ENCODE data around the gene CNTN5. TPM values are rescaled to one million over a fixed set of nuclear protein-coding genes. Genes with fewer than 3 reads are reported as not detected.

Gene CNTN5
- total and polyA plus RNA-seq, 2 donors (not counting 1 experiment from before 2014, with no cell fraction given), result not detected

- Histone ChIP-seq H3K9me3 (ENCODE audit: control extremely low read depth in 1 of 3, control insufficient read depth in 2 of 3, insufficient read depth in 1 of 3, low read length in 2 of 3) (no peaks in the 10 kb centered on the region), H2AFZ (ENCODE audit: insufficient read depth, low read depth, low read length, poor library complexity, severe bottlenecking) (no peak overlapping the region), H3K4me2 (replicated peaks; ENCODE audit: low read depth, low read length, poor library complexity, severe bottlenecking) (no peak overlapping the region), H3K79me2 (ENCODE audit: control insufficient read depth, insufficient read depth, low read length) (no peaks in the 10 kb centered on the region), H3K4me1 (ENCODE audit: control insufficient read depth in 2 of 2, insufficient read depth in 2 of 2, low read length in 2 of 2) (no peaks in the 10 kb centered on the region), H3K36me3 (replicated peaks in 1 of 2; ENCODE audit: control extremely low read depth in 1 of 2, control insufficient read depth in 1 of 2, extremely low read depth in 1 of 2, insufficient read depth in 2 of 2, low read length in 1 of 2) (no peaks in the 10 kb centered on the region), H4K20me1 (ENCODE audit: control insufficient read depth, insufficient read depth, low read length, poor library complexity, severe bottlenecking) (no peaks in the 10 kb centered on the region), H3K27ac (ENCODE audit: low read length in 2 of 2) (no peak overlapping the region), H3K9ac (ENCODE audit: low read length) (no peak overlapping the region), H3K4me3 (ENCODE audit: control extremely low read depth in 1 of 5, extremely low read depth in 1 of 5, insufficient read depth in 1 of 5, low read depth in 2 of 5, low read length in 4 of 5) (no peak overlapping the region), H3K27me3 (replicated peaks in 1 of 4; ENCODE audit: control extremely low read depth in 1 of 4, control insufficient read depth in 3 of 4, insufficient read depth in 4 of 4, low read length in 3 of 4) (no peaks in the 10 kb centered on the region)
- ChIA-PET POLR2A (no interaction called here), CTCF (no interaction called here)
- intact Hi-C loops (cut with micrococcal nuclease), result no loop called here
- TF ChIP-seq CTCF (IDR thresholded peaks at IDR 0.05) (no peak), EZH2 (IDR thresholded peaks at IDR 0.05; ENCODE audit: borderline replicate concordance, insufficient read depth, low read depth, low read length, poor library complexity, severe bottlenecking) (no peak)
- no peaks in the 10 kb centered on the region for H3K27me3 Mint-ChIP-seq
- no peaks in the 10 kb centered on the region for H3K4me1 Mint-ChIP-seq
- peaks cover 8% of the 10 kb centered on the region for H3K9me3 Mint-ChIP-seq (ENCODE audit: insufficient read depth)
- DNase-seq (no peak), ATAC-seq (ENCODE audit: low read depth) (no peak)
- H3K4me3 Mint-ChIP-seq, result no peak overlapping the region
- no peak overlapping the region for H3K27ac Mint-ChIP-seq
Observed at GRCh38 chr11:100329352-100329751, 1308.6 kb downstream of the CNTN5 start.

GRCh38 chr11:100336873-100337272 is 1316.1 kb downstream of the CNTN5 start:
- peaks cover 8% of the 10 kb centered on the region for H3K9me3 Mint-ChIP-seq (ENCODE audit: insufficient read depth)
- intact Hi-C loops (cut with micrococcal nuclease), result no loop called here
- H2AFZ ChIP-seq (ENCODE audit: insufficient read depth, low read depth, low read length, poor library complexity, severe bottlenecking), result no peak overlapping the region
- H3K4me1 ChIP-seq (ENCODE audit: control insufficient read depth in 2 of 2, insufficient read depth in 2 of 2, low read length in 2 of 2), result no peaks in the 10 kb centered on the region
- H4K20me1 ChIP-seq (ENCODE audit: control insufficient read depth, insufficient read depth, low read length, poor library complexity, severe bottlenecking), result no peaks in the 10 kb centered on the region
- no peaks in the 10 kb centered on the region for H3K4me1 Mint-ChIP-seq
- no peak for DNase-seq
- H3K9ac ChIP-seq (ENCODE audit: low read length), result no peak overlapping the region
- no peak for ATAC-seq (ENCODE audit: low read depth)
- WGBS (ENCODE audit: insufficient coverage), result 100% methylated on average over 4 of the region's 4 CpGs
- H3K27ac Mint-ChIP-seq, result no peak overlapping the region
- no peaks in the 10 kb centered on the region for H3K36me3 ChIP-seq (replicated peaks in 1 of 2; ENCODE audit: control extremely low read depth in 1 of 2, control insufficient read depth in 1 of 2, extremely low read depth in 1 of 2, insufficient read depth in 2 of 2, low read length in 1 of 2)
- CTCF ChIA-PET, result no interaction called here
- no peak overlapping the region for H3K4me3 ChIP-seq (ENCODE audit: control extremely low read depth in 1 of 5, extremely low read depth in 1 of 5, insufficient read depth in 1 of 5, low read depth in 2 of 5, low read length in 4 of 5)
- no peaks in the 10 kb centered on the region for H3K27me3 ChIP-seq (replicated peaks in 1 of 4; ENCODE audit: control extremely low read depth in 1 of 4, control insufficient read depth in 3 of 4, insufficient read depth in 4 of 4, low read length in 3 of 4)
- H3K4me2 ChIP-seq (replicated peaks; ENCODE audit: low read depth, low read length, poor library complexity, severe bottlenecking), result no peak overlapping the region
- no peaks in the 10 kb centered on the region for H3K27me3 Mint-ChIP-seq
- TF ChIP-seq EZH2 (IDR thresholded peaks at IDR 0.05; ENCODE audit: borderline replicate concordance, insufficient read depth, low read depth, low read length, poor library complexity, severe bottlenecking) (no peak), CTCF (IDR thresholded peaks at IDR 0.05) (no peak)
- H3K9me3 ChIP-seq (ENCODE audit: control extremely low read depth in 1 of 3, control insufficient read depth in 2 of 3, insufficient read depth in 1 of 3, low read length in 2 of 3), result peaks cover 0 to 11% (median 0%) of the 10 kb centered on the region in 3 donors
- no peak overlapping the region for H3K27ac ChIP-seq (ENCODE audit: low read length in 2 of 2)
- POLR2A ChIA-PET, result no interaction called here
- H3K79me2 ChIP-seq (ENCODE audit: control insufficient read depth, insufficient read depth, low read length), result no peaks in the 10 kb centered on the region
- H3K4me3 Mint-ChIP-seq, result no peak overlapping the region

Data from B cell (primary cell).